GM20000 (cell line): ENCODE data around the gene ADCY3.

ENCODE experiments used
- DNase-seq: peaks from one replicate; pipeline ENCODE4 v3.0.0; 2012; ENCODE audit warnings: low spot score
- CTCF ChIP-seq: IDR thresholded peaks from 2 replicates; pipeline ENCODE4 v1.5.1; 2012; ENCODE audit warnings: mild to moderate bottlenecking, control low read depth; ENCODE audit errors: extremely low read depth, missing control alignments

The ADCY3 gene

DNA sequence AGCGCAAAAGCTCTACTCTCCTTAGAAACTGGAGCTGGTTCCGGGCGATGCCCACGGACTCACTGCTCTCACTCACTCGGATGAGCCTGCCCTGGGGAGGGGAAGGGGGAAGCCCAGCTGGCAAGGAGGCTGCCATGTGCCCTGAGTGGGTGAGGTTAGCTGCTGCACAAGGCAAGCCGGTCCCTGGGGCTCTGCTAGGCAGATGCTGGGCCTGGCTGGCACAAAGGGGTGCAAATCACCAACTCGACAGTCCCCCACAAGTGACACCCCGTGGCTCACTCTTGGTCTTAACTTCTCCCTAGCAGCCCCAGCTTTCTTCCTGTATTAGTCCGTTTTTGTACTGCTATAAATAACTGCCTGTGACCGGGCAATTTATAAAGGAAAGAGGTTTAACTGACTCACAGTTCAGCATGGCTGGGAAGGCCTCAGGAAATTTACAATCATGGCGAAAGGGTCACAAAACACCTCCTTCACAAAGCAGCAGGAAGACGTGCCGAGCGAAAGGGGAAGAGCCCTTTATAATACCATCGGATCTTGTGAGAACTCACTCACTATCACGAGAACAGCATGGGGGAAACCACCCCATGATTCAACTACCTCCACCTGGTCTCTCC lies 33.2 kb downstream of the ADCY3 start:
- DNase-seq, result no peak

GRCh38 chr2:24886126-24886501 lies 33.9 kb downstream of the ADCY3 start:
- DNase-seq, result no peak
- TF ChIP-seq CTCF, result no peak

More for the DNA sequence above, 33.2 kb downstream of the ADCY3 start:
- no peak for TF ChIP-seq CTCF

DNA sequence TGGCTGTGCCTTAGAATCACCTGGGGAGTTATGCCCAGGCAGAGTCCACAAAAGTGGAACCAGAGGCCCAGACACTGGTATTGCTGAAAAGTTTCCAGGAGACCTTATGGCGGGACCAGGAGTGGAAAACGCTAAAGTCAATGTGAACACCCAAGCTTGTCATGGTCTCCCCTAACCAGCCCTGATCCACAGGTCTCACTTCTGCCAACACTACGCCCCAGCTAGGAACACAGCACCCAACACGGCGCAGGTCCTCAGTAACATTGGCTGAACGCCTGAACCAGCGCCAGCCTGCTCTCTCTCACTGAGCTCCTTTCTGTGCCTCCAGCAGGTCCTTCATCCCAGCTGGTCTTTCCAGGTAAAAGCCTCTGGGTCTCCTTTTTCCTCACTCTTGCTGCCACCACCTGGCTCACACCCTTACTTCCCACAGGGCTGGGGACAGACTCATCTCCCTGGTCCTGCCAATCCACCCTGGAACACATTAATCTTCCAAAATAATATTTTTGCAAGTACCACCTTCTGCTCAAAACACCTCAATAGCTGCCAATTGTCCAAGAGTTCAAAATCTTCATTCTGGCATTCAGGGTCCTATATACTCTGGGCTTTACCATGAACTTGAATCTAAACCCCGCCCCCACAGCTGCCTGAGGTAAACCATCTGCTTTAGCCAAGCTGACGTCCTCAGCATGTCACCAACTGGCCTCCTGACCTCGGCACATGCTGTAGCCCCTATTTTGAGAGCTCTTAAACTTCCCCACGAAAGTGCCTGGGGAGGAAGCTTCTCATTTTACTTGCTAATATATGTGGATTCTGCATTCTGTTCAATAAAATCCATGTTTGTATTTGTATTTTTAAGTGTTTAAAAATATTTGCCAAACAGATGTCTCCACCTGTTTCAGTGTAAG lies 34.6 kb downstream of the ADCY3 start:
- DNase-seq, result peak; percentile 51

DNA sequence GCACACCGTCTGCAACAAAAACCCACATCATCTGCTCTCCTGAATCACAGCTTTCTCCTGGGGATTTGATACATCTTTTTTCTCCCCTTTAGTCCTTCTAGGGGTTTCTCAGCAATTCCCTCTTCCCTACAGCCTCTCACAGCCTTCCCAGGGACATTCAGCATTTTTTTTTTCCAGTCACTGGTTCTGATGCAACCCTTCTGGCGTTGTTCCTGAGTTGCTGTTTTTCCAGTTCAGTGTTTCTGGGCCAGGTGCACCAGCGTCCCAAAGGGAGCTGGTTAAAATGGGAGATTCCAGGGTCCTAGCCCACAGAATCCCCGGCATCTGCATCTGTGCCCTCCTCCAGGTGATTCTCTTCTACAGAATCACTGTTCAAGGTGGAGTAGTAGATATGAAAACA lies 36.1 kb downstream of the ADCY3 start:
- DNase-seq, result no peak
- TF ChIP-seq CTCF, result no peak

More for the DNA sequence above, 34.6 kb downstream of the ADCY3 start:
- no peak for TF ChIP-seq CTCF

DNA sequence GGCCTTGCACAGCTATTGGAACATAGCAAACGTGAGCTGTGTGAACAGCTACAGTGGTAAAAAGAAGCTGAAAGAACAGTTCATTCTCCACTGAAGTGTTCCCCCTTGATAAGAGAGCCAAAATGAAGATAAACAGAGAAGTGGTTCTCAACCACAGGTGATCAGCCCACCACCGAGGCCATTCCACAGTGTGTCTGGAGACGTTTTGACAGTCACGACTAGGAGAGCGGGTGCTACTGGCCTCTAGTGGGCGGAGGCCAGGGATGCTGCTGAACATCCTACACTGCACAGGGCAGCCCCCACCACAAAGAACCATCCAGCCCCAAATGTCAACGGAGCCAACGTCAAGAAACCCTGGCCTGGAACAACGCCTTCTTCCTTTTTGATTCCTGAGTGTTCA lies 38.4 kb downstream of the ADCY3 start:
- no peak for DNase-seq
- TF ChIP-seq CTCF, result no peak

DNA sequence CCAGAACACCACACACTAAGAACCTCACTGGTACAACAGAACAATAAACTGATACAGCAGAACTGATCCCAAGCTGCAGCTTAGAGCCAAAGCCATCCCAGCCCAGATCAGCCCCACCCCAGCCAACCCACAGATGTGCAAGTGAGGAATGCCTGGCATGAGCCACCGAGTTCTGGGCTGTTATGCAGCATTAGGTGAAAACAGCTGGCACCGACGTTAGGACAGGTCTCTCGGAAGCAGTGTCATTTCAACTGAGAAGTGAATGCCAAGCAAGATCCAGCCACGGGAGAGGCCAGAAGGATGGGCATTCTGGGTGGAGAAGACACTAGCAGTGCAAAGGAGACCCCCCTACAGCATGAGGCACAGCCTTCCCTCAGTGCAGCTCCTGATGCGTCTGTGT lies 38.9 kb downstream of the ADCY3 start:
- DNase-seq, result no peak
- TF ChIP-seq CTCF, result no peak

DNA sequence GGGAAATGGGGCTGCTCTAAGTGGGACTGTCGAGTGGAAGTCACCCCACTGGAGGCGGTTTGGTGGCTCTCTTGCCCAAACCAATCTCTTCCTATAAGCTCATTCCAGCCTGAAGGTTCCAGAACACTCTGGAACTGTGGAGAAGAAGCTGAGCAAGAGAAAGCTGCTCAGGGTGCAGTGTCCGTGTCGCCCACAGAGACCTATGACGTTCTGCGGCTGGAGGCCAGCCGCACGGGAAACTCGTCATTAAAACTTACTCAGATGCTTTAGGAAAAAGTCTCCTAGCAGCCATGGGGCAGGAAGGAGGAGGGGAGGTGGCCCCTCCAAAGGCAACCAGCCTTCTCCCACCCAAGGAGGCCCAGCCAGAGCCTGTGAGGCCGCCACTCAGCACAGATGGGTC lies 41.7 kb downstream of the ADCY3 start:
- no peak for TF ChIP-seq CTCF
- no peak for DNase-seq
